HG02678 (cell line): ENCODE measurements around the gene OR10H1.
"Not testable (repeated sequence)": the region's sequence is repeated elsewhere in the genome, so short reads cannot be mapped to it uniquely, and the experiment has no call there.

ENCODE experiments used
- ATAC-seq: cut with Tn5 transposase; IDR thresholded peaks from one replicate; pipeline ENCODE4 v1.9.1; 2021; ENCODE audit warnings: mild to moderate bottlenecking, moderate library complexity; ENCODE audit not compliant: unreplicated experiment

The OR10H1 gene

GRCh38 chr19:15776264-15776663 is 39.2 kb downstream of the OR10H1 start:
- ATAC-seq: no peak

DNA sequence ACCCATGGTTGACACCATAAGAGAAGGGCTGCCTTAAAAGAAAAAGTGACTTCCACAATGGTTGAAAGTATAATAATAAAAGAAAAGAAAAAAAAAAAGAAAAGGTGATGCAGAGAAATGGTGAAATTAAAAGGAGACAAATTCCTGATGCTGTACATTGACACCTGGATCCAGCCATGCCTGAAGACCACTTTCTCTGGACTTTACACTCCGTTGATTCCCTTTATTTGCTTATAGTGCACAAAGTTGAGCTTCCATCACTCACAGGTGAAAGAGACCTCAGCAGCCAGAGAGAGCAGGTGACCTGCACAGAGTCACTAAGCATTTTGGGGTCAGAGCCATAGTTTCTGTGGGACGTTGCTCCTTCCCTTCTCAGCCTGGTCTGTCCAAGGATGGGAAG is 40.2 kb downstream of the OR10H1 start:
- ATAC-seq: no peak

- ATAC-seq: not testable (repeated sequence)
Observed at GRCh38 chr19:15774159-15774558, 41.3 kb downstream of the OR10H1 start.

DNA sequence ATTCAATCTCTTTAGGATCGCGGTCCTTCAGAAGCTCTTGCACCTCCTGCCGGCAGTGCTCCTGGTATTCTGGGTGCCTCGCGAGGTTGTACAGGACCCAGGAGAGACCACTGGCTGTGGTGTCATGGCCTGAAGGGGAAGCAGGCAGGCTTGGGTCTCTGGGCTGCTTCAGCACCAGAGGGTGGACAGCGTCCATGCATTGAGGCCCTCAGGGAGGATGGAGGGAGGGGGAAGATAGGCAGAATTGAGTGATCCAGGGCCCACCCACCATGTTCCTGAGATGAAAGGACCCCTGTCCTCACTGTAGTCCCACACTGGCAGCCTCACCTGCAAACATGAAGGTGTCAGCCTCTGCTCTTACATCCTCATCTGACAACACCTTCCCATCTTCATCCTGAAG is 45.9 kb downstream of the OR10H1 start:
- no peak for ATAC-seq

DNA sequence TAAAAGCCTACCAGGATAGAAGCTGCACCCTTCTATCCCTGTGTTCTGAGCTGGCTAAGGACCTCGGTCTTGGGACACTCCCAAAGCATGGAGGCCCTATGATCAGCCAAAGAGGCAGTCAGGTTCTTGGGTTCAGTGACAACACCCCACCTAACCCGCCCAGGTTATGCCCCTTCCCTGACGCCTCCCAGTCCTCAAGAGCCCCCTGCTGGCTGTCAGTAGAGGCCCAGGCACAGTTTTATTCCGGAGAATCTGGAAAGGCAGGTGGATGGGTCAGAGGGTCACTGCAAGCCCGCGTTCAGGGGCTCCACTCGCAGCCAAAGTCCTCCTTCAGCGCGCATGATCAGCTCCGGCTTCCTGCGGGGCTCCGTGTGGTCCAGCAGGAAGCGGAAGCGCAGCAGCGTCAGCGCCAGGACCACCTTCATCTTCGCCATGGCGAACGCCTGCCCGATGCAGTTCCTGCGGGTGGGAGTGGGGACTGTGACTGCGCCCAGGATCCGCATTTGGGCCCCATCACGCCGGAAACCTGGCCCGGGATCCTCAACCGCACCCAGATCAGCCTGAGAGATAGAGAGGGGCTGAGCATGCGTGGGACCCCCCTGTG is 55.4 kb downstream of the OR10H1 start:
- no peak for ATAC-seq

DNA sequence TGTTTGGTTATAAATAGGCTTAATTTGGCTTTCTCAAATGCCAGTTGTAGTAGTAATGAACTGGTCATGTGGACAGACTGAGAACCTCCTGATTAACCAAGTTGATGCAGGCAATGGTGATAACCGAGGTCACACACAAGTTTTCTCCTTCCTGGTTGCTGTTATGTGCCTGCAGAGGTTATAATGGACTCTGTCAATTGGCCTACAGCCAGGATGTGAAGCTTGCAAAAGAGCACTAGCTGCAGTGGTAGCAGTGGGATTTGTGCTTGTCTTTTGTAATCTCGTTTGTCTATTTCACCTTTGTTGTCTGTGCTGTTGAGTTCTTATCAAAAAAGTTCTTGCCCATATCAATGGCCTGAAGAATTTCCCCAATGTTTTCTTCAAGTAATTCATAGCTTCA is 57.1 kb downstream of the OR10H1 start:
- no peak for ATAC-seq
